Gastrocnemius medialis (tissue), 4 donors: ENCODE data around the gene SLC16A13.

Experiments used
- CTCF ChIP-seq, 5 experiments: fragments of 450-650 bp in 3 of 5; fragments of 200-600 bp in 2 of 5; sonication (generic) in 2 of 5; IDR thresholded peaks in 4 of 5; conservative IDR thresholded peaks in 1 of 5; 1 replicate in 4 of 5; 2 replicates in 1 of 5; pipeline ENCODE4 v1.5.1; 2016 to 2019; ENCODE audit warnings: antibody characterized with exemption in 5 of 5, mild to moderate bottlenecking in 3 of 5, moderate library complexity in 3 of 5
- POLR2A ChIP-seq, 2 donors: fragments of 450-650 bp; IDR thresholded peaks; one replicate each; pipeline ENCODE4 v1.6.1; 2017; ENCODE audit warnings: antibody characterized with exemption in 2 of 2, mild to moderate bottlenecking in 2 of 2, moderate library complexity in 2 of 2

- TF ChIP-seq POLR2A (IDR thresholded peaks at IDR 0.05): no peak
- TF ChIP-seq CTCF (IDR thresholded peaks at IDR 0.05 in 4 of 5, conservative IDR thresholded peaks at IDR 0.05 in 1 of 5): no peak
Observed at GRCh38 chr17:7043182-7043496, 7.3 kb downstream of the SLC16A13 start.
